ENCODE data around the gene SORBS2. TPM values are rescaled to one million over a fixed set of nuclear protein-coding genes. Genes with fewer than 3 reads are reported as not detected.

The SORBS2 gene
- total RNA-seq, 1 donor from 2014 or later, result 20.0 TPM

DNA sequence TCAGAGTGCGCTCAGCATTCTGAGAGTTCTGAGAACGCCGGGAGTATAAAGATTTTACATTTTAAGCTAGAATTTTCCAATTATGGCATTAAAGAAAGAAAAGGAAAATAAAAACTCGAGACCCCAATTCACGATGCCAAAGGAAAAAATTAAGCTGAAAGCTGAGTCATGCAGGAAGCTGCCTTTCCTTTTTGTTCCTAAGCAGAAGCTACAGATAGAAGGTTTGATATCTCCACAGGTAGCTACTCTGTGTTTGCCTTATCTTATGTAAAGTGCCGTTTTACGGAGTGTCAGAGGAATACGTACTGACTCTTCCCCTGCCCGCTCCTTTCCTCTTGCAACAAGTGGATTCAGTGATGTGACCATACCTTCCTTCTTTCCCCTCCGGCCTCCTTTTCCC, 10.8 kb upstream of the SORBS2 start:
- no peak for DNase-seq (ENCODE audit: low spot score)

DNA sequence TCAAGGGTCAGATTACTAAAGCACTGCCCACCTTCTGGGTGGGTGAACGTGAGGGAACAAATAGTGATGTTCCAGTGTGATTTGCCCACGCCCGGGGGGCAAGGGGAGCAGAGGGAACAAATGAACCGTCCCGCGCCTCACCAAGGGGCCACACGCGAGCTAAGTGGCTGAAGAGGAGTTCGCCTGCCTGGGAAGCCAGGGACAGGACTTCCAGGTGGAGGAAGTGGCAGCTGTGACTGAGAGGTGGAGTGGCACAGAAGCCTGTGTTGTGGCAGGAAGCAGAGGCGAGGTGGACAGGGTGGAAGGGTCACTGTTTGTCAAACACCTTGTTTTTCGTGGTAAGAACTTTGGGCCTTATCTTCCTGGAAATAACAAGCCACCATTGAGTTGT, 9.0 kb upstream of the SORBS2 start:
- Mint-ChIP-seq H3K27ac (ENCODE audit: unreplicated experiment) (no peak overlapping the region), H3K36me3 (ENCODE audit: low read depth, unreplicated experiment) (no peaks in the 10 kb centered on the region), H3K27me3 (ENCODE audit: unreplicated experiment) (no peaks in the 10 kb centered on the region), H3K4me1 (ENCODE audit: unreplicated experiment) (peaks cover 8% of the 10 kb centered on the region), H3K9me3 (ENCODE audit: unreplicated experiment) (no peaks in the 10 kb centered on the region), H3K4me3 (ENCODE audit: unreplicated experiment) (no peak overlapping the region)
- TF ChIP-seq, protein P1, sequence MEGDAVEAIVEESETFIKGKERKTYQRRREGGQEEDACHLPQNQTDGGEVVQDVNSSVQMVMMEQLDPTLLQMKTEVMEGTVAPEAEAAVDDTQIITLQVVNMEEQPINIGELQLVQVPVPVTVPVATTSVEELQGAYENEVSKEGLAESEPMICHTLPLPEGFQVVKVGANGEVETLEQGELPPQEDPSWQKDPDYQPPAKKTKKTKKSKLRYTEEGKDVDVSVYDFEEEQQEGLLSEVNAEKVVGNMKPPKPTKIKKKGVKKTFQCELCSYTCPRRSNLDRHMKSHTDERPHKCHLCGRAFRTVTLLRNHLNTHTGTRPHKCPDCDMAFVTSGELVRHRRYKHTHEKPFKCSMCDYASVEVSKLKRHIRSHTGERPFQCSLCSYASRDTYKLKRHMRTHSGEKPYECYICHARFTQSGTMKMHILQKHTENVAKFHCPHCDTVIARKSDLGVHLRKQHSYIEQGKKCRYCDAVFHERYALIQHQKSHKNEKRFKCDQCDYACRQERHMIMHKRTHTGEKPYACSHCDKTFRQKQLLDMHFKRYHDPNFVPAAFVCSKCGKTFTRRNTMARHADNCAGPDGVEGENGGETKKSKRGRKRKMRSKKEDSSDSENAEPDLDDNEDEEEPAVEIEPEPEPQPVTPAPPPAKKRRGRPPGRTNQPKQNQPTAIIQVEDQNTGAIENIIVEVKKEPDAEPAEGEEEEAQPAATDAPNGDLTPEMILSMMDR (IDR thresholded peaks at IDR 0.05; ENCODE audit: unreplicated experiment), result no peak
- DNase-seq (ENCODE audit: low spot score), result no peak

More for the DNA sequence above, 10.8 kb upstream of the SORBS2 start:
- H3K9me3 Mint-ChIP-seq (ENCODE audit: unreplicated experiment), result no peaks in the 10 kb centered on the region
- no peaks in the 10 kb centered on the region for H3K27me3 Mint-ChIP-seq (ENCODE audit: unreplicated experiment)
- no peak overlapping the region for H3K27ac Mint-ChIP-seq (ENCODE audit: unreplicated experiment)
- TF ChIP-seq, protein P1 (IDR thresholded peaks at IDR 0.05; ENCODE audit: unreplicated experiment), result no peak
- H3K4me3 Mint-ChIP-seq (ENCODE audit: unreplicated experiment), result no peak overlapping the region
- peaks cover 8% of the 10 kb centered on the region for H3K4me1 Mint-ChIP-seq (ENCODE audit: unreplicated experiment)
- no peaks in the 10 kb centered on the region for H3K36me3 Mint-ChIP-seq (ENCODE audit: low read depth, unreplicated experiment)

DNA sequence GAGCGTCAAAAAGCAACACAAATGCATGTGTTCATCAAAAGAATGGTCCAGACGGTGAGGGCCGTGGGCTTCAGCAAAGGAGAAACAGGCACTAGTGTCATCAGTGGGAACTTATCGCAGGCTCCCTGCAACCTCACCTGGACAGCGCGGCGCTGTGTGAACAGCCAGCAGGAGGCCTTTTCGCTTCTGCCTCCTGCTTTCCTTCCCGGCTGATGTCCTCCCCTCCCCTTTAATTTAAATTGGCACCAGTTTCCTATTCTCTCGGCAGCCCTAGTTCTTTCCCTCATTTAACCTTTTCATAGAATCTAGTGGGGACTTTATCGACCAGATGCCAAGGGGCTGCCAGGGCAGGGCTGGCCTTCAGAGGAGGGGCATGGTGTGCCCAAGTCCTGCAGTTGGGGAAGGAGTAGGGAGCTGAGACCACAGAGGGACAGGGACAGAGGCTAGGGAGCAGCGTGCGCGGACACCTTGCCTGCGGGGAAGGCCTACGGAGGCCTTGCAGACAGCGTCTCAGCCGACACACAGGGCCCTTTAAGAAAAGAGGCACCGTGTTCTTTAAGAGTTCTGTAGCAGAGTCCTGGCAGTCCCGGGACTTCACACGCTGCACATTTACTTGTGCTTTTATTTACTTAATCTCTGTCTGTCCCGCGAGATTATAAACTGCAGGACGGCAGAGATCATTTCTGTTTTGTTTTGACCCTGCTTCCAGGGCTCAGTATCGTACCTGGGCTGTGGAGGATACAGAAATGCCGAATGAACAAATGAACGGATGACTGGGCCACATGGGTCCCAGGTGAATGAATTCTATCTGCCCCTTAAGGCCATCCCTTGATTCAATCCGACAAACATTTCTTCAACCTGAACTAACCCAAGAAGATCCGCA, 8.4 kb upstream of the SORBS2 start:
- Mint-ChIP-seq H3K27ac (ENCODE audit: unreplicated experiment) (no peak overlapping the region), H3K9me3 (ENCODE audit: unreplicated experiment) (no peaks in the 10 kb centered on the region), H3K4me3 (ENCODE audit: unreplicated experiment) (no peak overlapping the region), H3K4me1 (ENCODE audit: unreplicated experiment) (peaks cover 8% of the 10 kb centered on the region), H3K36me3 (ENCODE audit: low read depth, unreplicated experiment) (no peaks in the 10 kb centered on the region), H3K27me3 (ENCODE audit: unreplicated experiment) (no peaks in the 10 kb centered on the region)
- TF ChIP-seq, protein P1 (IDR thresholded peaks at IDR 0.05; ENCODE audit: unreplicated experiment), result no peak
- no peak for DNase-seq (ENCODE audit: low spot score)

DNA sequence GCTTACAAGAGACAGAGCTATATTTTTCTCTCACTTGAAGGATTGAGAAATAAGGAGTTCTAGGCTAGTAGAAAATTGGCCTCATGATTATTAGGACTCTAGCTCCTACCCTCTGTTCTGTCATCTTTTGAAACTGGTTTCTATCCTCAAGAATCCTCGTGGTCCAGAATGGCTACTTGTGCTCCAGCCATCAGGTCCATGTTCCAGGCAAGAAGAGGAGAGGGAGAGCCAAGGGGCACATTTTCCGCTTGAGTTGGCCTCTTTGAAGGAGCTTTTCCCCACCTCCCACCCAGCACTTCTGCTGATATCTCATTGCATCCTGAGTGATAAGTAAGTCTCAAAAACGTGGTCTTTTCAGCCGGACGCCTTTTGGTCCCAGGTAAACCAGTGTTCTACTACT, 7.2 kb upstream of the SORBS2 start:
- H3K36me3 Mint-ChIP-seq (ENCODE audit: low read depth, unreplicated experiment), result no peaks in the 10 kb centered on the region
- H3K4me3 Mint-ChIP-seq (ENCODE audit: unreplicated experiment), result no peak overlapping the region
- no peaks in the 10 kb centered on the region for H3K27me3 Mint-ChIP-seq (ENCODE audit: unreplicated experiment)
- TF ChIP-seq, protein P1 (IDR thresholded peaks at IDR 0.05; ENCODE audit: unreplicated experiment), result no peak
- H3K9me3 Mint-ChIP-seq (ENCODE audit: unreplicated experiment), result no peaks in the 10 kb centered on the region
- no peak for DNase-seq (ENCODE audit: low spot score)
- no peak overlapping the region for H3K27ac Mint-ChIP-seq (ENCODE audit: unreplicated experiment)
- peaks cover 8% of the 10 kb centered on the region for H3K4me1 Mint-ChIP-seq (ENCODE audit: unreplicated experiment)

DNA sequence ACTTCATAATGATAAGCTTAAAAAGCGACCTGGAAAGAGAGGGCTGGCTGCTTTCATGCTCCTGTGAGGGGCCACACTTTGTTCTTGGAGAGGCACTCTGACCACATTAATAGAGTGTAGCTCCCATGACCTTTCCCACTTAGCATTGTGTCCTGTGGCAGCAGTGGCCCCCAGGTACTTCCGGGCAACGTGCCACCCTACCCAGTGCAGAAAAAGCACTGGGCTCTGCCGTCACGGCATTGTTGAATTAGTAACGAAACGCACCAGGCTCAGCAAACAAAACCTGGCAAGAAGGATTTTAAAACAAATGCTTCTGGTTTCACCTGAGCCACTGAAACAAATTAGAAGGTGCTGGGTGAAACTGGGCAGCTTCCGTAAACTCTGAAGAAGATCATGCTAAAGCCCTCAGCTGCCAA, 5.4 kb upstream of the SORBS2 start:
- TF ChIP-seq, protein P1 (IDR thresholded peaks at IDR 0.05; ENCODE audit: unreplicated experiment), result no peak
- Mint-ChIP-seq H3K36me3 (ENCODE audit: low read depth, unreplicated experiment) (no peaks in the 10 kb centered on the region), H3K9me3 (ENCODE audit: unreplicated experiment) (no peaks in the 10 kb centered on the region), H3K4me3 (ENCODE audit: unreplicated experiment) (no peak overlapping the region), H3K27me3 (ENCODE audit: unreplicated experiment) (no peaks in the 10 kb centered on the region), H3K27ac (ENCODE audit: unreplicated experiment) (no peak overlapping the region), H3K4me1 (ENCODE audit: unreplicated experiment) (peaks cover 2% of the 10 kb centered on the region)
- no peak for DNase-seq (ENCODE audit: low spot score)

Measured in endothelial cell (in vitro differentiated cells).